ENCODE results near the gene TAF8. TPM values are rescaled to one million over a fixed set of nuclear protein-coding genes. Genes with fewer than 3 reads are reported as not detected.

The TAF8 gene
- total RNA-seq, 1 donor from 2014 or later = 34.2 TPM

- DNase-seq (ENCODE audit: low spot score) = peak; percentile 81
Measured at GRCh38 chr6:42099340-42100028, 49.2 kb downstream of the TAF8 start.

GRCh38 chr6:42100029-42100901, 49.9 kb downstream of the TAF8 start:
- no peak for DNase-seq (ENCODE audit: low spot score)

GRCh38 chr6:42101186-42101657, 50.9 kb downstream of the TAF8 start:
- DNase-seq (ENCODE audit: low spot score) = peak; percentile 67

DNA sequence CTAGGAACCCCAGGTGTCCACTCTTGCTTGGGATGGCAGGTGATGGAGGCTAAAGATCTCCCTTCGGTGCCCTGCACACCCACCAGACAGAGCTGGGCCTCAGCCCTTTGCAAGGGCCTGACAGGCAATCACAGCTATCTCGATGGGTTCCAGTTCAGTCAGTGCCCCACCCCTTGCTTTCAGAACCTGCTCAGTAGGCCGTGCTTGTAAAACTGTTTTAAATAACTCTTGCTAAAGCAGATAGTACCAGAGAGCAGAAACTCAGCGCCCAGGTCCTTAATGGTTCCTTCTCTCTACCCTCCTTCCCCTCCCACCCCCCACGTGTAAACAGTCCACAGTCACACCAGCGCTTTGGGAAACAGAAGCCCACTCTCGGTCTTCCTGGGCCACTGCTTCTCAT, 52.9 kb downstream of the TAF8 start:
- no peak for DNase-seq (ENCODE audit: low spot score)

DNA sequence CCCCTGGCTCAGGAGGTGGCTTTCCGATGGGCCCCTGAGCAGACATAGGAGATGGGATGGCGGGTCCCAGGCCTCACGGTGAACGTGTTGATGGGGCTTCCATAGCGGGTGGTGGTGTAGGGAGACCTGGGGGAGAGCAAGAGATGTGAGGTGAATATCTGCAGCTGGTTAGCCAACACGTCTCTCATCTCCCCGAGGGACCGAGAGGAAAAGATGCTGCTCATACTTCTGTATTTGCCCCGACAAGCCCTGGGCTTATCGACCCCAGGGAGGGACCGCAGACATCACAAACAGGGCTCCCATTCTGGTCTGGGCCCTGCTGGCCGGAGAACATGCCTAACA, 53.4 kb downstream of the TAF8 start:
- no peak for DNase-seq (ENCODE audit: low spot score)

DNA sequence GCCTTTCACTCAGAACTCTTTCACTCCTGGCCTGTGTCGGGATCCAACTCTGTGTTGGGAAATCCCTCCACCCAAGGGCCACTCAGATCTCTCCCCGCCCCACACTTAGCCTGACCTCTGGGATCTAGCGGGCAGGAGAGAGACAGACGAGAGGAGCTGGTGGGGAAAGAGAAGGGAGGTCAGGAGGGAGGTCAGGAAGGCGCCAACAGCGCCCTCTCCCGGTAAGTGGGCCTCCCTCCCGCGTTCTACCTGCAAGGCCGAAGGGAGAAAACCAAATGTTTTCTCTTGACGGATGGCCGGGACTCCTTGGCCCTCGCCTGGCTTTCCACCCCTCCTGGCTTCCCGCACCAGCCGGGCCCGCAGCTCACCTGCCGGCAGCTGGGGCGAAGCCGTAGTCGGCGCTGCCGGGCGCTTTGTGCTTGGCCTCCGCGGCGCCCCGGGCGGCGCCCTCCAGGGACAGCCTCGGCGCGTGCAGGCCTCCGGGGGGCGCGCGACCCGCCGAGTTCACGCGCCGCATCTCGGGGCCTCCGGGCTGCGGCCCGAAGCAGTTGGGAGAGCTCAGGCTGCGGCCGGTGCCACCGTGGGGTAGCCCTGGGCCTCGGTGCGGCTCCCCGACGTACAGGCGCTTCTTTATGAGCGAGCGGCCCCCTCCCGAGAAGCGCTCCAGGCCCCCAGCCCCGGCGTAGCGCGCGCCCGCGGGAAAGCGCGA, 53.9 kb downstream of the TAF8 start:
- DNase-seq (ENCODE audit: low spot score) = peak; percentile 50

DNA sequence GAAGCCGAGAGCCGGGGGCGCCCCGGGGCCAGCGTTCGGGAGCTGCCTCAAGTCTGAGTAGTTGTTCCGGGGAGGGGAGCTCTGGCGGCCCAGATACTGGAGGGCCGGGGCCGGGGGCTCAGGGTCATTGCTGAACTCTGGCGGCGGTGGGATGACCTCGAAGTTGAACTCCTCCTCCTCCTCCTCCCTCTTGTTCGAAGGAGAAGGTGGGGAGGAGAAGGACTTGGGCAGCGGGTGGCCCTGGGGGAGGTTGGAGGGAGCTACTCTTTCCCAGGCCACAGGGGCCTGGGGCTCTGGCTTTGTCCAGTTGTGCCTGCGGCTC, 54.4 kb downstream of the TAF8 start:
- no peak for DNase-seq (ENCODE audit: low spot score)

- no peak for DNase-seq (ENCODE audit: low spot score)
Measured at GRCh38 chr6:42105156-42105648, 54.9 kb downstream of the TAF8 start.

GRCh38 chr6:42105709-42106108, 55.4 kb downstream of the TAF8 start:
- no peak for DNase-seq (ENCODE audit: low spot score)

DNA sequence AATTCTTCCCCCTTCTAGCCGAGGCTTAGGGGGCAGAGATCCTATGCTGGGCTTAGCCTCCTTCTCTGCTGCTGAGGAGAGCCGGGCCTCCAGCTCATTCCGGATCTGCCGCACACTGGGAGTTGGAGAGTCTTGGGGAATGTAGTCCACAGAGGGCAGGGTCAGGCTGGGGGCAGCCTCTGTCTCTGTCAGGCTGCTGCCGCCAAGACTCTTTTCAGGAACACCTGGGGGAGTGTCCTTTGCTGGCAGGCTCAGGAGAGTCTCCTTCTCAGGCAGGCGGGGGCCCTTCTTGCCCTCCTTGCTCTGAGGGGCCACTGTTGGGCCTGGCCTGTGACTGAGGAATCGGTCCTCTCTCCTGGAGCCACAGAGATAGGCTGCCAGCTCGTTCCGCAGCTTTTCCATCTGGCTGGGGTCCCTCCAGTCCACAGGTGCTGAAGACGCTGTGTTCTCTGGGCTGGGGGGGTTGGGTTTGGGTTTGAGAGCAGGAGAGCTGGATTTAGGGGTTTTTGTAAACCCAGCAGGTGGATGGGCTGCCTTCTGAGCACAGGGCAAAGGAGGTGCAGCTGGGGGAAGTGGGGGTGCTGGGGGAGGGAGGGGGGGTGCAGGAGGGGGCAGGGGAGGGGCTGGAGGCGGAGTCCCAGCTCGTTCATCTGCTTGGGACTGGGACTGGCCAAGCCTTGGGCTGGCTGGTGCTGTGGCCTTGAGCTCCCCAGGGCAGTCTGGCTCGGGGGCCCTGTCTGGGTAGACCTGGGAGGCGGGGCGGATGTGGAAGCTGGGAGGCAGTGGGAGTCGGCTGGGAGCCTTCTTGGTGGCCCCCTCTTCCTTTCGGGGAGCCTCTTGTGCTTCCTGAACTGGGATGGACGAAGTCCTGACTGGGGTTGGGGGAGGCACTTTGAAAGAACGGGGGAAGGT, 56.0 kb downstream of the TAF8 start:
- no peak for DNase-seq (ENCODE audit: low spot score)

GRCh38 chr6:42108071-42108470, 57.7 kb downstream of the TAF8 start:
- DNase-seq (ENCODE audit: low spot score) = no peak

DNA sequence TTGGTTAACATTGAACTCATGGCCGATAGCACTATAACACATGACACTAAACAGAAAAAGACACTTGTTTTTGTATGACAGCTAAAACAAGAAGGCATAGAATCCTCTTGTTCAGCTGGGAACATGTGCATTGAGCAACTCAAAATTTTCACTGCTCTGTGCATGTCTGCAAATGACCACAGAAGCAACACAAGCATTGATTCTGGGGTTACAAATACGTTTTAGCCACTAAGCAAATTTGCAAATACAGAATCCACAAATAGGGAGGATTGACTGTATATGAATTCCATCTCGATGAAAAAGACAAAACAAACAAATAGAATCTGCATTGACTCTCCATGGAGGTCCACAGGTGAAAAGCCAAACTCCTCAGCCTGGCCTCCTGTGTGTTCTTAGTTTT, 60.4 kb downstream of the TAF8 start:
- DNase-seq (ENCODE audit: low spot score) = no peak

GRCh38 chr6:42112351-42112750, 62.0 kb downstream of the TAF8 start:
- DNase-seq (ENCODE audit: low spot score) = no peak

DNA sequence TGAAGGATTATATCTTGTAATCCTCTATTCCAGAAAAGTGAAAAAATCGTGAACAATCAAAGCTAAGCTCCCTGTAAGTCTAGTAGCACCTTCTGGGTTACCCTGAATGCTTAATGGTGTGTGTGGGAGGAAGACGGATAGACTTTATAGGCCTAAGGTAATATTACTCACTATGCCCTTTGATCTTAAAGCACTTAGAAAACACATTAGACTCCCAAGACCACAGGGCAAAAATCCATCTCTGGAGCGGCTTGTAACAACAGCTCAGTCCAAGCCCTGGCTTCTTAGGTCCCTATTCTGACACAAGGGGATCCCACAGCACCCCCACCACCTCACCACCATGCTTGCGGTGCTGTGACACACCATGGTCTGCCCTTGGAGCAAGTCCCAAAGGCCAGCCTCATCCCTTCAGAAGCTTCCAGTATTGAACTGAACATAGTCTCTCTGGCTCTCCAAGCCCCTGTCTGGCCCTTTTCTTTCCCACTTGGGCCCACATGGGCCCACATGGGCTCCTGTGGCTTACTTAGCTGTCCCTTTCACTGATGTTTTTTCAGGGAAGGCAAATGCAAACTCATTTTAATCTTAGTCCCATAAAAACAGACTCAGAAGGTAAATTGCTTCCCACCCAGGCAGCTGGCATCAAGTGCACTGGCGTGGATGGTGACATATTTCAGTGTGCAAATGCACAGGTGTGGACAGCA, 63.8 kb downstream of the TAF8 start:
- DNase-seq (ENCODE audit: low spot score) = no peak

DNA sequence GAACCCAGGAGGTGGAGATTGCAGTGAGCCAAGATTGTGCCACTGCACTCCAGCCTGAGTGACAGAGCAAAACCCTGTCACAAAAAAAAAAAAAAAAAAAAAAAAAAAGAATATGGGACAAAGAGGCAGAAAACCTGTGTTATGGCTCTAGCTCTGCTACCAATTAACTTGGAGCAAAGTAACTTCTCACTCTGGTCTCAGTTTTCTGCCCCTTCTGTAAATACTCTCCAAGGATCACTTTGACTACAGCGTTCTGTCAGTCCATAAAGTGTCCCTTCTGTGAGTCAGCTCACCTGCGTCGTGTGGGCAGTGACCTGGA, 67.5 kb downstream of the TAF8 start:
- no peak for DNase-seq (ENCODE audit: low spot score)

- DNase-seq (ENCODE audit: low spot score) = peak; percentile 81
Measured at GRCh38 chr6:42118162-42119001, 68.1 kb downstream of the TAF8 start.

DNA sequence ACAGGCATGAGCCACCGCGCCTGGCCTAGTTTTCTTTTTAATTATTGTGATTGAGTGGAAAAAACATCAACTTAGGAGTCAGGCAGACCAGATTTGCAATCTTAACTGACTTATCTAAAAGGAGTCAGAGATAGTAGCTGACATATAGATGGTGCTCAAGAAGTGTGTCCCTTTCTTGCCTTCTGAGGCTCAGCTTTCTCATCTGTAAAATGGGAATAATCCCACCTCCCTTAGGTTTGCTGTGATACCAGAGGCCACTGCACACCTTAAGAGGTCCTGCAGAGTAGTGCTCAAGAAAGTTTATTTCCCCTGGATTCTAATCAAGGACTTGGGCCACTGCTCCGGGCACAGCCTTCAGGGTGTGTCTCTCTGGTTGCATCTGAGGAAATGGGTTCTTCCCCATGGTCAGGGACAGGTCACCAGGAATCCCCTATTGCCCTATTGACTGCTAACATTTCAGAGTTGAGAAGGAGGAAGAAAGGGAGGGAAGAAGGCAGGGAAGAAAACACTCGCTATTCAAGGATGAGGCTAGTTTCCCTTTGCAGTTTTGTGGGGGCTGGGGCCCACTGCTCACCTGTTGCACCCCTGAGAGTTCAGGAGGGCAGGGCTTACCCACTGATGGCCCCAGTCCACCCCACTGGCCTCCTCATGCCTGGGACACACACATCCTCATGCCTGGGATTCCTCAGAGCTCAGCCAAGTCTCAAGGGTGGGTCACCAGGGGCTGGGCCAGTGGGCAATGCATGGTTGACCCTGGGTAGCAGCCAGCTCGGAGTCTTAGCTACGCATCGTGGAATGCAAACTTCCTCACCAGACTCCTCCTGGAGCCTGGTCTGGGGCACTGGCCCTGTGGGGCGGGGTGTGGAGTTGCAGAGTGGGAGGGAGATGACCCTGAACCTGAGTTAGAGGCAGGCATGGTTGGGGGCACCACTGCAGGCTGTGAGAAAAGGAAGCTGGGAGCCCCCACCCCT, 70.9 kb downstream of the TAF8 start:
- DNase-seq (ENCODE audit: low spot score) = no peak

- DNase-seq (ENCODE audit: low spot score) = no peak
Measured at GRCh38 chr6:42123379-42124103, 73.2 kb downstream of the TAF8 start.

Measured in ureter (tissue), 1 donor.